H9 (cell line): ENCODE results near the gene TNIK. TPM values are rescaled to one million over a fixed set of nuclear protein-coding genes. Genes with fewer than 3 reads are reported as not detected.

ENCODE experiments used
- DNase-seq: peaks from one replicate; pipeline ENCODE4 v3.0.0-alpha.2; 2017
- H2AFZ ChIP-seq: one replicate; pipeline ENCODE4 v1.6.1; 2013; ENCODE audit warnings: mild to moderate bottlenecking, low read length, control low read depth, moderate library complexity
- H2AK5ac ChIP-seq: 2 replicates; pipeline ENCODE4 v1.6.1; 2013; ENCODE audit warnings: low read length, control low read depth, mixed read lengths; ENCODE audit not compliant: insufficient read length
- H2BK120ac ChIP-seq: one replicate; pipeline ENCODE4 v1.6.1; 2013; ENCODE audit warnings: low read depth, mild to moderate bottlenecking, low read length, control low read depth, inconsistent platforms; ENCODE audit not compliant: poor library complexity, severe bottlenecking
- H2BK12ac ChIP-seq: 2 replicates; pipeline ENCODE4 v1.6.1; 2013; ENCODE audit warnings: low read length, control low read depth, mixed read lengths, low read depth; ENCODE audit not compliant: insufficient read length
- H2BK15ac ChIP-seq: 2 replicates; pipeline ENCODE4 v1.6.1; 2013; ENCODE audit warnings: low read depth, low read length, control low read depth
- H2BK20ac ChIP-seq: one replicate; pipeline ENCODE4 v1.6.1; 2013; ENCODE audit warnings: low read depth, mild to moderate bottlenecking, low read length, control low read depth, inconsistent platforms; ENCODE audit not compliant: poor library complexity, severe bottlenecking
- H2BK5ac ChIP-seq: 2 replicates; pipeline ENCODE4 v1.6.1; 2013; ENCODE audit warnings: low read length, control low read depth, mixed read lengths; ENCODE audit not compliant: insufficient read length
- H3K14ac ChIP-seq: 2 replicates; pipeline ENCODE4 v1.6.1; 2013; ENCODE audit warnings: low read length, control low read depth; ENCODE audit not compliant: insufficient read depth
- H3K18ac ChIP-seq: 2 replicates; pipeline ENCODE4 v1.6.1; 2013; ENCODE audit warnings: low read depth, mild to moderate bottlenecking, mixed read lengths, low read length, control low read depth; ENCODE audit not compliant: insufficient read length
- H3K23ac ChIP-seq: 2 replicates; pipeline ENCODE4 v1.6.1; 2013; ENCODE audit warnings: low read length, control low read depth, mixed read lengths, low read depth; ENCODE audit not compliant: insufficient read length
- H3K23me2 ChIP-seq: 2 replicates; pipeline ENCODE4 v1.6.1; 2013; ENCODE audit warnings: low read depth, mild to moderate bottlenecking, mixed read lengths, low read length, control low read depth; ENCODE audit not compliant: insufficient read length, poor library complexity, severe bottlenecking
- H3K27ac ChIP-seq: 2 replicates; pipeline ENCODE4 v1.5.1; 2013; ENCODE audit warnings: low read length, control low read depth, mixed read lengths, low read depth; ENCODE audit not compliant: insufficient read length
- H3K27me3 ChIP-seq: 2 replicates; pipeline ENCODE4 v1.6.1; 2013; ENCODE audit warnings: low read length, control low read depth, inconsistent platforms; ENCODE audit not compliant: insufficient read depth
- H3K4ac ChIP-seq: 2 replicates; pipeline ENCODE4 v1.6.1; 2013; ENCODE audit warnings: low read depth, mild to moderate bottlenecking, control low read depth, inconsistent platforms, low read length, moderate library complexity
- H3K4me1 ChIP-seq: 2 replicates; pipeline ENCODE4 v1.6.1; 2013; ENCODE audit warnings: low read length, control low read depth, inconsistent platforms; ENCODE audit not compliant: insufficient read depth
- H3K4me2 ChIP-seq: 2 replicates; pipeline ENCODE4 v1.6.1; 2013; ENCODE audit warnings: low read length, control low read depth, mixed read lengths; ENCODE audit not compliant: insufficient read length, insufficient read depth
- H3K56ac ChIP-seq: 2 replicates; pipeline ENCODE4 v1.6.1; 2013; ENCODE audit warnings: low read depth, mild to moderate bottlenecking, mixed read lengths, low read length, control low read depth; ENCODE audit not compliant: insufficient read length
- H3K79me1 ChIP-seq: 2 replicates; pipeline ENCODE4 v1.6.1; 2013; ENCODE audit warnings: low read depth, mild to moderate bottlenecking, moderate library complexity, low read length, control low read depth, inconsistent platforms; ENCODE audit not compliant: insufficient read depth, poor library complexity, severe bottlenecking
- H3K79me2 ChIP-seq: 2 replicates; pipeline ENCODE4 v1.6.1; 2013; ENCODE audit warnings: low read length, control low read depth, inconsistent platforms; ENCODE audit not compliant: insufficient read depth
- H3K9ac ChIP-seq: 2 replicates; pipeline ENCODE4 v1.6.1; 2013; ENCODE audit warnings: low read length, control low read depth, mixed read lengths; ENCODE audit not compliant: insufficient read length; ENCODE audit errors: extremely low read depth
- H3K9me3 ChIP-seq: one replicate; pipeline ENCODE4 v1.6.1; 2013; ENCODE audit warnings: low read depth, low read length, inconsistent platforms; ENCODE audit not compliant: control insufficient read depth
- H3T11ph ChIP-seq: one replicate; pipeline ENCODE4 v1.6.1; 2013; ENCODE audit warnings: mild to moderate bottlenecking, low read length, control low read depth, inconsistent platforms
- H4K20me1 ChIP-seq: one replicate; pipeline ENCODE4 v1.6.1; 2013; ENCODE audit not compliant: control insufficient read depth, insufficient read length, insufficient read depth
- H4K5ac ChIP-seq: 2 replicates; pipeline ENCODE4 v1.6.1; 2013; ENCODE audit warnings: low read depth, mild to moderate bottlenecking, mixed read lengths, low read length, control low read depth; ENCODE audit not compliant: insufficient read length
- H4K8ac ChIP-seq: replicated peaks from 2 replicates; pipeline ENCODE4 v1.6.1; 2013; ENCODE audit warnings: low read length, control low read depth, mixed read lengths, low read depth; ENCODE audit not compliant: insufficient read length
- H4K91ac ChIP-seq: 2 replicates; pipeline ENCODE4 v1.6.1; 2013; ENCODE audit warnings: low read depth, mild to moderate bottlenecking, moderate library complexity, mixed read lengths, low read length, control low read depth; ENCODE audit not compliant: insufficient read length
- H3K27ac Mint-ChIP-seq, 3 experiments: 2 replicates in 2 of 3; 3 replicates in 1 of 3; pipeline ENCODE4 v1.8.0; 2020 to 2021; ENCODE audit warnings: mixed read lengths in 3 of 3, mild to moderate bottlenecking in 1 of 3, moderate library complexity in 1 of 3
- H3K27me3 Mint-ChIP-seq: 2 replicates; pipeline ENCODE4 v1.8.0; 2021; ENCODE audit warnings: low read depth, mild to moderate bottlenecking, moderate library complexity, mixed read lengths
- H3K36me3 Mint-ChIP-seq, 3 experiments: 2 replicates in 2 of 3; 3 replicates in 1 of 3; pipeline ENCODE4 v1.8.0; 2020 to 2021; ENCODE audit warnings: low read depth in 3 of 3, mixed read lengths in 3 of 3; ENCODE audit not compliant: insufficient read depth in 1 of 3
- H3K4me1 Mint-ChIP-seq, 2 experiments: 2 replicates each; pipeline ENCODE4 v1.8.0; 2020; ENCODE audit warnings: mixed read lengths in 2 of 2
- H3K4me3 Mint-ChIP-seq, 2 experiments: 2 replicates in 1 of 2; 3 replicates in 1 of 2; pipeline ENCODE4 v1.8.0; 2020 to 2021; ENCODE audit warnings: mild to moderate bottlenecking in 2 of 2, mixed read lengths in 2 of 2, moderate library complexity in 1 of 2
- H3K9me3 Mint-ChIP-seq, 2 experiments: 2 replicates in 1 of 2; 3 replicates in 1 of 2; pipeline ENCODE4 v1.8.0; 2020; ENCODE audit warnings: mild to moderate bottlenecking in 2 of 2, mixed read lengths in 2 of 2, moderate library complexity in 1 of 2
- WGBS: extraction: QIAGEN DNeasy Blood & Tissue Kit; methylation state at CpG from one replicate; pipeline ENCODE4 v1.1.7; 2013; ENCODE audit warnings: missing lambda C conversion rate, low lambda C conversion rate, mixed read lengths; ENCODE audit not compliant: insufficient read length; ENCODE audit errors: extremely low coverage; 5-methylcytosine and 5-hydroxymethylcytosine counted together
- total RNA-seq: library from RNA; stranded (reverse); gene quantifications from 2 replicates; pipeline ENCODE4 v1.2.1, GENCODE V29; 2021
- TF ChIP-seq, protein P1 (sequence below): fragments of 200-600 bp; sonication (generic); conservative IDR thresholded peaks from 3 replicates; pipeline ENCODE4 v1.8.0; 2021; ENCODE audit warnings: antibody characterized with exemption, mild to moderate bottlenecking

TNIK gene
- total RNA-seq, 1 experiment from 2014 or later, result 15.9 TPM

DNA sequence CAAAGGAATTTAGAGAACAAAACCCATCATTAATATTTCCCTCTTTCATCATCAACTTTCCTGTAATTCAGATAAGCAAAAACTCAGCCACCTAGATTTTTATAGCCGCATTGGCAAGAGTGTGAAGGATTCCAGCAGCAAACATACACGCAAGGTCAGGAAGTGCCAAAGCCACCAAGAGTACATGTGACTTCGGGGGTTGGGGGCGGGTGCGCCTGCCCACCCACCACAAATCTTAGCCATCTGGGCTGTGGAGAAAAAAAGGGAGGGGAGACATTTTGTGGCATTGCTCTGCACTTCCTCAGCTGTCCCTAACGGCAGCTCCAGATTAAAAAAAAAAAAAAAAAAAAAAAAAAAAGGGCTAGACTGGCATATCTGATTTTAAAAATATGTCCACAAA lies 148.4 kb downstream of the TNIK start:
- Histone ChIP-seq H3K27ac (no peak overlapping the region), H2AK5ac (no peak overlapping the region), H2BK12ac (no peak overlapping the region), H2BK5ac (no peak overlapping the region), H4K20me1 (no peaks in the 10 kb centered on the region), H3K18ac (no peak overlapping the region), H3K14ac (no peak overlapping the region), H3K9me3 (no peaks in the 10 kb centered on the region), H4K5ac (no peak overlapping the region), H3K4ac (no peak overlapping the region), H2BK120ac (no peak overlapping the region), H3T11ph (no peak overlapping the region), H3K79me2 (no peaks in the 10 kb centered on the region; the same call in 1 of the 2 replicates), H2BK20ac (no peak overlapping the region), H3K56ac (no peak overlapping the region), H3K4me2 (no peak overlapping the region), H2AFZ (no peak overlapping the region), H3K79me1 (no peaks in the 10 kb centered on the region), H2BK15ac (no peak overlapping the region), H4K91ac (no peak overlapping the region), H3K4me1 (peaks cover 2% of the 10 kb centered on the region; the same call in 1 of the 2 replicates), H4K8ac (no peak overlapping the region), H3K27me3 (no peaks in the 10 kb centered on the region), H3K9ac (no peak overlapping the region), H3K23me2 (no peaks in the 10 kb centered on the region), H3K23ac (no peak overlapping the region)
- peak overlapping the region in 1 of 3 experiments; percentile 35; a peak in 2 of 7 replicates for H3K27ac Mint-ChIP-seq
- peaks cover 4 to 5% of the 10 kb centered on the region in 2 experiments; a peak in 2 of 5 replicates for H3K9me3 Mint-ChIP-seq
- H3K4me1 Mint-ChIP-seq, result peaks cover 24 to 31% of the 10 kb centered on the region in 2 experiments
- peaks cover 0 to 6% (median 0%) of the 10 kb centered on the region in 3 experiments; a peak in 1 of 7 replicates for H3K36me3 Mint-ChIP-seq
- H3K4me3 Mint-ChIP-seq, result no peak overlapping the region
- no peak for DNase-seq
- TF ChIP-seq, protein P1, sequence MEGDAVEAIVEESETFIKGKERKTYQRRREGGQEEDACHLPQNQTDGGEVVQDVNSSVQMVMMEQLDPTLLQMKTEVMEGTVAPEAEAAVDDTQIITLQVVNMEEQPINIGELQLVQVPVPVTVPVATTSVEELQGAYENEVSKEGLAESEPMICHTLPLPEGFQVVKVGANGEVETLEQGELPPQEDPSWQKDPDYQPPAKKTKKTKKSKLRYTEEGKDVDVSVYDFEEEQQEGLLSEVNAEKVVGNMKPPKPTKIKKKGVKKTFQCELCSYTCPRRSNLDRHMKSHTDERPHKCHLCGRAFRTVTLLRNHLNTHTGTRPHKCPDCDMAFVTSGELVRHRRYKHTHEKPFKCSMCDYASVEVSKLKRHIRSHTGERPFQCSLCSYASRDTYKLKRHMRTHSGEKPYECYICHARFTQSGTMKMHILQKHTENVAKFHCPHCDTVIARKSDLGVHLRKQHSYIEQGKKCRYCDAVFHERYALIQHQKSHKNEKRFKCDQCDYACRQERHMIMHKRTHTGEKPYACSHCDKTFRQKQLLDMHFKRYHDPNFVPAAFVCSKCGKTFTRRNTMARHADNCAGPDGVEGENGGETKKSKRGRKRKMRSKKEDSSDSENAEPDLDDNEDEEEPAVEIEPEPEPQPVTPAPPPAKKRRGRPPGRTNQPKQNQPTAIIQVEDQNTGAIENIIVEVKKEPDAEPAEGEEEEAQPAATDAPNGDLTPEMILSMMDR, result no peak
- WGBS, result no CpG with 5 or more reads among the region's 6 CpGs
- no peaks in the 10 kb centered on the region for H3K27me3 Mint-ChIP-seq
